Dendritic cell treated with granulocyte-macrophage colony-stimulating factor and Interleukin-4, amounts not matched to agents 40 ng/mL and 50 ng/mL, for 4 days (primary cell): ENCODE data around the gene CEBPE.

Experiments used
- H3K27ac Mint-ChIP-seq: one replicate; pipeline ENCODE4 v1.8.0; 2022; ENCODE audit warnings: mild to moderate bottlenecking, mixed read lengths
- H3K27me3 Mint-ChIP-seq: one replicate; pipeline ENCODE4 v1.8.0; 2022; ENCODE audit warnings: mild to moderate bottlenecking, mixed read lengths
- H3K36me3 Mint-ChIP-seq: one replicate; pipeline ENCODE4 v1.8.0; 2022; ENCODE audit warnings: low read depth, mixed read lengths
- H3K4me1 Mint-ChIP-seq: one replicate; pipeline ENCODE4 v1.8.0; 2022; ENCODE audit warnings: low read depth, mixed read lengths
- H3K4me3 Mint-ChIP-seq: one replicate; pipeline ENCODE4 v1.8.0; 2022; ENCODE audit warnings: mild to moderate bottlenecking, moderate library complexity, mixed read lengths
- H3K9me3 Mint-ChIP-seq: one replicate; pipeline ENCODE4 v1.8.0; 2022; ENCODE audit warnings: mixed read lengths
- intact Hi-C: fragments of 100-400 bp; cut with micrococcal nuclease; formaldehyde crosslinking; loops from one replicate; pipeline ENCODE4 v1.15.0; 2022

CEBPE gene

DNA sequence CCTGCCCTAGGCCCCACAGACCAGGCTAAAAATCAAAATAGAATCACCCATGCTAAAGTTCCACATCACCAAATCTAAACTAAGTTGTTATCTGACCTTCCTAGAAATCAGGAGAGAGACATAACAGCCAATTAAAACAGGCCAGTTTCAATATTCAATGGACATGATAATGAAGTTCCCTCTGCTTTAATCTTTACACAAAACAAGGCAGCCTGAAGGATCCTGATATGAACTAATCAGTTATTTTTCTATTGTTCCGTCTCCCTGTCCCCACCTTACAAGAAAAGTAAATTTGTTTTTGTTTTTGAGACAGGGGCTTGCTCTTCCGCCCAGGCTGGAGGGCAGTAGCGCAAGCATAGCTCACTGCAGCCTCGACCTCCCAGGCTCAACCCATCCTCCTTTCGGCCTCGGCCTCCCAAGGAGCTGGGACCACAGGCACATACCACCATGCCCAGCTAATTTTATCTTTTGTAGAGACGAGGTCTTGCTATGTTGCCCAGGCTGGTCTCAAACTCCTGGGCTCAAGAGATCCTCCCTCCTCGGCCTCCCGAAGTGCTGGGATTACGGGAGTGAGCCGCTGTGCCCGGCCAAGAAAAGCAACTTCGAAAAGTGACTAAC is 5.4 kb upstream of the CEBPE start:
- H3K27me3 Mint-ChIP-seq, result no peaks in the 10 kb centered on the region
- peaks cover 50% of the 10 kb centered on the region for H3K36me3 Mint-ChIP-seq
- H3K4me3 Mint-ChIP-seq, result no peak overlapping the region
- intact Hi-C loops, result no loop called here
- H3K27ac Mint-ChIP-seq, result peak overlapping the region; percentile 35
- H3K9me3 Mint-ChIP-seq, result no peaks in the 10 kb centered on the region
- H3K4me1 Mint-ChIP-seq, result peaks cover 69% of the 10 kb centered on the region

DNA sequence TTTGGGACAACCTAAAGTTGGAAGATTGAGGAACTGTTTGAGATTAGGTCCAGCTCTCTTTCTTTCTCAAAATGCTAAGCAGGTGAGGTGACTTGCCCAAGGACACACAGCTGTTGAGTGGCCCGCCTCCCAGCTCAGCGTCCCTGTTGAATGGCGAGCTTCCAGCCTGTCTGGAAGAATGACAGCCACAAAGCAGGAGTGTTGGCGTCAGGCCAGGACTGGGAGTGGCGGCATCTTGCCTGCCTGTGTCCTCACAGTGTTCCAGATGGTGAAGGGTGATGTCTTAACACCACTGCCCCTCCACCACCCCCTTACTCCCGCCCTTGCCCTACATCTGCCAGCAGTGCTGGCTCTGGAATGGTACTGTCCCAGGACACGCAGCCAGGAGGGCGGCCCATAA is 4.4 kb upstream of the CEBPE start:
- no peaks in the 10 kb centered on the region for H3K27me3 Mint-ChIP-seq
- peaks cover 39% of the 10 kb centered on the region for H3K36me3 Mint-ChIP-seq
- no peak overlapping the region for H3K4me3 Mint-ChIP-seq
- H3K9me3 Mint-ChIP-seq, result no peaks in the 10 kb centered on the region
- H3K4me1 Mint-ChIP-seq, result peaks cover 69% of the 10 kb centered on the region
- peak overlapping the region; percentile 83 for H3K27ac Mint-ChIP-seq
- intact Hi-C loops, result no loop called here

DNA sequence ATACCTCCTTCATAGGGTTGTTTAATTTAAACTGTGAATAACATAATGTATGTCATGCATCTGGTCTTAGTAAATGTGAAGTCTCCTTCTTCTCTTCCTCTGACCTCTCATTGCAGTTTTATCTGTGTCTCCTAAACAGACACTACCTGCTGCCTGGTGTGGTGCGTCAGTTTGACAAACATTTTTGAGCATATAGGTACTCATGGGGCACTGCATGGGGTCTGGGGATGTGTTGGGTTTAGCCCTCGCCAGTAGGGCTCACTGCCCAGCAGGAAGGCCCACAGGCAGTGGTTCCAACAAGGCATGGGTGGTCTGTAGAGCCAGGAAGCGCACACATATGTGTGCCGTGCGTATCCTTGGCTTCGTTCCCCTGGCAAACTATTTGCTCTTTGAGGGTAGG is 3.0 kb upstream of the CEBPE start:
- peaks cover 73% of the 10 kb centered on the region for H3K4me1 Mint-ChIP-seq
- no peaks in the 10 kb centered on the region for H3K9me3 Mint-ChIP-seq
- intact Hi-C loops, result no loop called here
- peaks cover 26% of the 10 kb centered on the region for H3K36me3 Mint-ChIP-seq
- peaks cover 2% of the 10 kb centered on the region for H3K27me3 Mint-ChIP-seq
- H3K4me3 Mint-ChIP-seq, result no peak overlapping the region
- peak overlapping the region; percentile 83 for H3K27ac Mint-ChIP-seq

DNA sequence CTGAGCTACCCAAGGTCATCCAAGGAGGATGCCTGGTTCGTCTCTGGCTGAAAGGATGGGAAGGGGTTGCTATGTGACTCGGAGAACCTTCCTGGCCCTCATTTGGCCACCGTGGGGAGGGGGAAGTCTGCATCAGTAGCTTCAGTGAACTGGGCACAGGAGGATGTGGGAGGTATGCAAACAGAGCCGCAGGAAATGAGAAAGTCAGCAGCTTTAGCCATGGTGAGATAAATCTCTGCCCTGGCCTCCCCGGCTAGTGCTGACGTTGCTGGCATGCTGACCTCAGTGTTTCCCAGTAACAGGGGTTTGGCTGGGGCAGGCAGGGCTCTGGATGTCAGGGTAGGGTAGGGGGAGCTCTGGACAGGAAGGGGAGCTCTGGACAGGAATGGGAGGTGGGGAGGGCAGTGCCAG is 2.3 kb upstream of the CEBPE start:
- H3K36me3 Mint-ChIP-seq, result peaks cover 19% of the 10 kb centered on the region
- peak overlapping the region; percentile 83 for H3K27ac Mint-ChIP-seq
- H3K4me3 Mint-ChIP-seq, result no peak overlapping the region
- H3K4me1 Mint-ChIP-seq, result peaks cover 80% of the 10 kb centered on the region
- intact Hi-C loops, result loop anchor here (1.0 to 2.0 kb wide), 3 partner anchors 33 to 173 kb away; no protein-coding TSS in a partner anchor
- no peaks in the 10 kb centered on the region for H3K9me3 Mint-ChIP-seq
- peaks cover 3% of the 10 kb centered on the region for H3K27me3 Mint-ChIP-seq

DNA sequence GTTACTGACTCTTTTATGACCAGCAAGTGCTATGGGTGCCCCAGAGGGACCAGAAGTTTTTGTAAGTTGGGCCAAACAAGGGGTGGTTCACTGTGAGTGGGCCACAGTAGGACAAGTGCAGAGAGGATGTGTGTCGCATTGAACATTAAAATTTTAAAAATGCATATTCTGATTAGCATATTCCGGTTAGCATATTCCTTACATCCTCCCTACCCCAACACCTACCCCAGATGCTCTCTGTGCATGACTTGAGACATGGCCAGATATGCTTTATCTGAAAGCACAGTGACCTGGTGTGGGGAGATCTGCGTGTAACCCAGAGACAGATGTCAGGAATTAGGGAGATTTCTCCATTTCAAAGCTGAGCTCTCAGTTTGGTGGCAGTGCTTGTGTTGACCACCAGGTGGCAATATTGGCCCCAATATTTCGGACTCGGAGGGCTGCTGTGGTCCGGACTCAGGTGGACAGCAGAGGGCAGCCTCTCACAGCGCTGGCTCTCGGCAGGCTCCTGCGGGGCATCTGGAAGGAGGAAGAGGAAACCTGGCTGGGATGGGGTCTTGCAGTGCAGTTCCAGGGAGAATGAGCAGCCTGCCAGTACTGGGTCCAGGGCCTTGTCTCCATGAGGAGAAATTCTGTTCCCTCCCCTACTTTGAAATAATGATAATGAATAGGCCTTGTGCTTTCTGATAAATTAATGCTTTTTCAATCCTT is 1.6 kb upstream of the CEBPE start:
- Mint-ChIP-seq H3K9me3 (no peaks in the 10 kb centered on the region), H3K27me3 (peaks cover 3% of the 10 kb centered on the region), H3K27ac (peak overlapping the region; percentile 83), H3K4me1 (peaks cover 74% of the 10 kb centered on the region), H3K36me3 (peaks cover 12% of the 10 kb centered on the region), H3K4me3 (peak overlapping the region; percentile 27)
- intact Hi-C loops, result loop anchor here (1.0 to 2.0 kb wide), 3 partner anchors 34 to 174 kb away; no protein-coding TSS in a partner anchor

DNA sequence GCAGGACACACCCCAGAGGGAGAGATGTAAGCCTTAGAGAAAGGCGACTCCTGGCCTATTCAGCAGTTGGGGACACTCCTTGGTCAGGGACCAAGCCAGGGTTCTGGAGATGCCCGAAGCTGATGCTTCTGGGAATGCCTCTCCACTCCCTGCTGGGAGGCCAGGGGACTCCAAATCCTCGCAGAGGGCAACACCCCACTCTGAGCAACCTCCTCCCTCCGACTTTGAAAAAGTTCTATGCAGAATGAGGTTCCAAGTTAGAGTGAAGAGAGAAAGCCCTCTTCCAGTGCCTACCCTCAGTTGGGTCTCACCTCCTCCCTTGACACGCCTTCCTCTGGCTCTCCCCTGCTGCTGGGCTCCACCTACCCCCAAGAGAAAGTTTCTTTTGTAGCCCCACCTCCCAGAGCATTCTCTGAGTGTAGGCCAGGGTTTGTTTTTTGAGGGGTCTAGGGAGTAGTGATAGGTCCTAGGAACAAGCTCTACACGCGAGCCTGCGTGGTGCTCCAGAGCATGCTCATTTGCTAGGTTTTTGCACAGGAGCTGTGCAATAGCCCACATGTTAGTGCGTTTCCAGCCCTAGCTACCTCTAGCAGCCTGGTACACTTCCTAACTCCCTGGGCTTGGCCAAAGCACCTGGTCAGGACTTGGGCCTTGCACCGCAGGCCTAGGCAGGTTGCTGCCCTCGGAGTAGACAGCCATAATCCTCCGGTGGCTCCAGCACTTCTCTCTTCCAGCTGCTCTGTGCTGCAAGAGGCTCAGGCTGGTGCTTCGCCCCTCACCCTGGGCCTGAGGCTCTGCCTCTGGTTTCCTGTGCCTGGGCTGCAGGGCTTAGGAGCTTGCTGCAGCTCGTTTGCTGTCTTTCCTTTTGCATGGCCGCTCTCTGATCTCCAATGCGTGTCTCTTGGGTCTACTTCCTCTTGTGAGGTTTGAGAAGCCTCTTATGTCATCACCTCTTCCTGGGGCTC is 590 bp upstream of the CEBPE start:
- Mint-ChIP-seq H3K36me3 (peaks cover 2% of the 10 kb centered on the region), H3K9me3 (no peaks in the 10 kb centered on the region), H3K27ac (peak overlapping the region; percentile 83), H3K4me1 (peaks cover 74% of the 10 kb centered on the region), H3K4me3 (peak overlapping the region; percentile 44), H3K27me3 (peaks cover 3% of the 10 kb centered on the region)
- intact Hi-C loops, result loop anchor here (2.0 kb wide), 2 partner anchors 35 to 175 kb away; no protein-coding TSS in a partner anchor

DNA sequence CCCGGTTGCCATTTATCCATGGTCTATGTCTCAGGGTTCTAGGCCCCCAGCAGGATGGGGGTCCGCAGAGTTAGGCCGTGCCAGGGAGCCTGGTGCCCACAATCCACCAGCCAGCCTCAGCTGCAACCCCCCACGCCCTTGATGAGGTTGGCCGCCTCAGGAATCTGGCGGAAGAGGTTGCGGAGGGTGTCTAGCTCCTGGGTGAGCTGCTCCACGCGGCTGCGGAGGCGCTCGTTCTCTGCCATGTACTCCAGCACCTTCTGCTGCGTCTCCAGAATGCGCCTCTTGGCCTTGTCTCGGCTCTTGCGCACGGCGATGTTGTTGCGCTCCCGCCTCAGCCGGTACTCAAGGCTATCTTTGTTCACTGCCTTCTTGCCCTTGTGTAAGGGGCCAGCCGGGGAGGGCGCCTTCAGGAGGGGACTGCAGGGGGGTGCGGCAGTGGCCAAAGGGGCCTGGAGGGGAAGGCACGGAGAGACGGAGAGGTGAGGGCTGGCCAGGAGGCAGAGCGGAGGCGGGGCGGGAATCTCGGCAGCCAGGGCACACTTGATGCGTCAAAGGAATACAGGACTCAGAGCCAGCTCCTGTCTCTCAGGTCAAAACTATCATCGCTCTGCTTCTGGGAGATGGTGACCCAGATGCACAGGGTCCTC is 1.6 kb downstream of the CEBPE start:
- H3K4me1 Mint-ChIP-seq, result peaks cover 57% of the 10 kb centered on the region
- peak overlapping the region; percentile 83 for H3K27ac Mint-ChIP-seq
- H3K4me3 Mint-ChIP-seq, result no peak overlapping the region
- no peaks in the 10 kb centered on the region for H3K36me3 Mint-ChIP-seq
- no peaks in the 10 kb centered on the region for H3K9me3 Mint-ChIP-seq
- intact Hi-C loops, result no loop called here
- H3K27me3 Mint-ChIP-seq, result peaks cover 11% of the 10 kb centered on the region

DNA sequence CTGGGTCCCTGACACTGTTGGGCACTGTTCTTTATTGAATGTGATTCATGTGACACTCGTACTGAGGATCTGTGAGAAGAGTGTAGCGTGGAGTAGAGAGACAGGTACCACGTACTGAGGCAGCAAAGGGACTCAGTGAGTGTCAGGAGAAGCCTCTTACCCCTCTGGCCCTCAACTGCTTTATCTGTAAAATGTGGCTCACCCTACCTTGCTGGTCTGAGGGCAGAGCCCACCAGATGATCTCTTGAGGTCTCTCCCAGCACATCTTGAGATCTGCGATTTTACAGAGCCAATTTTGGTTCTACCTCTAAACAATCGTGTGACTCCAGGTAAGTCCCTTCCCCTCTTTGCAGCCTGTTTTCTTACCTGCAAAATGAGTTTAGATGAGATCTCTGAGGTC is 3.1 kb downstream of the CEBPE start:
- Mint-ChIP-seq H3K27me3 (peaks cover 11% of the 10 kb centered on the region), H3K27ac (no peak overlapping the region), H3K4me1 (peaks cover 42% of the 10 kb centered on the region), H3K4me3 (no peak overlapping the region), H3K36me3 (no peaks in the 10 kb centered on the region), H3K9me3 (no peaks in the 10 kb centered on the region)
- intact Hi-C loops, result no loop called here

DNA sequence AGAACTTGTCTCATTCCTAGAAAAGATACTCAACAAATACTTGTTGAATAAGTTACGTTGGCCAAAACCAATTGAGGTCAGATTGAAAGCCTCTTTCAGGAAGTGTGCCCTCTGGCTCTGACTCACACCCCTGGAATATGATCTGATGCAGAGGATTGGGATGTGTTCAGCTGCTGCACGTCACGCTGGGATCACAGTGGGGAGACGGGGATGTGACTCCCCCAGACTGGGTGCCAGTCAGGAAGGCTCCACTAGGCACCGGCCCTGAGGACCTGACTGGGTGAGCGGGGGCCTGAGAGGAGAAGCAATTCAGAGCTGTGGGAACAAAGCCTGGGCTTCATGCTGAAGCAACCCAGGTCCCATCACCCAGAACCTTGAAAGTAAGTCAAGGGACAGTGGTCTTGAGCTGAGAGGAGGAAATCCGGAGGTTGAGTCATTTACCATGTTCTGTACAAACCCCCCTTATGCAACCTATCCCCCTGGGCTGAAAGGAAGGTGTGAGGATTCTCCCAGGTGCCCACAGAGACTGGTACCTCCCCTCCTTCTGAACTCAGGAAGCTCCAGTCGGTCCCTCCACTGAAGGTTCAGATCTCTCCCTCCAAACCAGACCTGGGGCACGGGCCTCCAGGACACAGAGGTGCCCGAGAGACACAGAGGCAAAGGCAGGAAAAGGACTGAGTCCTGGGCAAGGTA is 3.9 kb downstream of the CEBPE start:
- peaks cover 11% of the 10 kb centered on the region for H3K27me3 Mint-ChIP-seq
- H3K27ac Mint-ChIP-seq, result peak overlapping the region; percentile 12
- peaks cover 35% of the 10 kb centered on the region for H3K4me1 Mint-ChIP-seq
- intact Hi-C loops, result no loop called here
- H3K36me3 Mint-ChIP-seq, result no peaks in the 10 kb centered on the region
- no peak overlapping the region for H3K4me3 Mint-ChIP-seq
- no peaks in the 10 kb centered on the region for H3K9me3 Mint-ChIP-seq

DNA sequence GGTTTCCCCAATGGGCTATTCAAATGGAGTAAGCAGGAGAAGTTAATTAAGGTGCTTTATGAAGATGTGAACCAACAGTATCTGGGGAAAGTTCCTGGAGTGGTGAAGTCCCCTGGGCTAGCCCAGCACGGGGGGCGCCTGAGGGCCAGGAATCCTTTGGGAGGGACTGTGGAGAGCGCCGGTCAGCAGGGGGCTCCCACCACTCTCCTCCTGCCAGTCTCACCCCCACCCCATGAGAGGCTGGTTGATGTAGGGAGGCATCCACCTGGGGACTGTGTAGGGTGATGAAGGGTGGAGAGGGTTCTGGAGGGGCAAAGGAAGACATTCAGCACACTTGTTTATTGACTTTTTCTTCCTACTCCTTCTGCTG is 4.4 kb downstream of the CEBPE start:
- Mint-ChIP-seq H3K9me3 (no peaks in the 10 kb centered on the region), H3K4me3 (no peak overlapping the region), H3K4me1 (peaks cover 30% of the 10 kb centered on the region), H3K27me3 (peaks cover 11% of the 10 kb centered on the region), H3K36me3 (no peaks in the 10 kb centered on the region), H3K27ac (peak overlapping the region; percentile 12)
- intact Hi-C loops, result no loop called here

DNA sequence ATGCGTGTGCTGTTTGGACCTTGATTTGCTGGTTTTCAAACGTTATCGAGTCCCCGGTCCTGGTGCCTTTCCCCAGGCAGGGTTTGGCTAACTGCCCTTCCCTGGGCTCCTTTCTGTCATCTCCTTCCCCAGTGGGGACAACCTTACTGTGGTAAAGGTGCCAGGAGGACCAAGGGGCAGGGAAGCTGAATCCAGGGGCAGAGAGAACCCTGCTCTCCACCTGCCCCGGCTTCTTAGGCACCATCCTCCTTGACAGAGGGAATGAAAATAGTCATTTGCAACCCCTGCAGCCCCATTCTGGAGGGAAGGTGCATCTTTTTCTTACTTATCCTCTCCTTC is 5.0 kb downstream of the CEBPE start:
- Mint-ChIP-seq H3K4me3 (no peak overlapping the region), H3K4me1 (peaks cover 24% of the 10 kb centered on the region), H3K9me3 (no peaks in the 10 kb centered on the region), H3K27ac (peak overlapping the region; percentile 12), H3K27me3 (peaks cover 11% of the 10 kb centered on the region), H3K36me3 (no peaks in the 10 kb centered on the region)
- intact Hi-C loops, result no loop called here

DNA sequence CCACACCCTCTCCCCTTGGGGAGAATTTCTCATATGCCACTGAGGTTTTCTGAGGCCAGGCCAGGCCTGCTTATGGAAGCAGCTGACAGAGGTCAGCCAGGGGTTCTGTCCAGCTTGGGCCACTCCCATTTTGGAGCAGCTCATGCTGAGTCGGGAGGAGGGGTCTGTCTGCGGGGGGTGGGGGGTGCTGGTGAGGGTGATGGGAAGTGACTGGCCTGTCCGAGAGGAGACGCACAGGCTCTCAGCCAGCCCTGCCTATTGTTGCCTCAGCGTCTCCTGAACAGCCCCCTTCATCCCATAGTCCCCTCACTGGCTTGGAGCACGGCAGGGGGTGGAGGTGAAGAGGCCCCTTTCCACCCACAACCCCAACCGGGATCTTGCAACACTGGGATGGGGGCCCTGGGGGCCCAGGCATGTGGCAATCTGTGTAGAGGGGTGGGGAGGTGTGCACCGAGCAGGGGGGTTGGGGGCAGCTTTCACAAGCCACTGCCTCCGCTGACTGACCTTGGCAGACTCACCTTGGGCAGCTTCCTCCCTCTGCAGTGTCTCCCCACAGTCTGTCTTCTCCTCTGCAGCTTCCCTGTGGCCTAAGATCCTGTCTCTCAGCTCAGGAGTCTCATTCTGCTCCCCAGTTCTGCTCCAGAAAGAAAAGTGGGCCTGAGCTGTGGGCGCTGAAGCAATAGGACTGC is 5.5 kb downstream of the CEBPE start:
- Mint-ChIP-seq H3K4me1 (peaks cover 19% of the 10 kb centered on the region), H3K4me3 (no peak overlapping the region), H3K27ac (no peak overlapping the region), H3K27me3 (peaks cover 11% of the 10 kb centered on the region), H3K9me3 (no peaks in the 10 kb centered on the region), H3K36me3 (no peaks in the 10 kb centered on the region)
- intact Hi-C loops, result no loop called here
